ENCODE results near the gene FBXW12.
A peak's percentile ranks its signal among the peaks of the same experiment; 100 is the strongest.

Gene FBXW12

GRCh38 chr3:48434591-48435222 lies 62.7 kb downstream of the FBXW12 start:
- no peak for DNase-seq (ENCODE audit: extremely low read depth in 1 of 2, low read depth in 1 of 2)

- DNase-seq (ENCODE audit: extremely low read depth in 1 of 2, low read depth in 1 of 2), result no peak
These were observed 63.2 kb downstream of the FBXW12 start for GRCh38 chr3:48435223-48435595.

GRCh38 chr3:48435774-48436476 lies 63.9 kb downstream of the FBXW12 start:
- peak; percentile 60 to 68 for DNase-seq (ENCODE audit: extremely low read depth in 1 of 2, low read depth in 1 of 2)

GRCh38 chr3:48436477-48436787 lies 64.4 kb downstream of the FBXW12 start:
- DNase-seq (ENCODE audit: extremely low read depth in 1 of 2, low read depth in 1 of 2), result no peak

GRCh38 chr3:48436855-48437254 lies 64.8 kb downstream of the FBXW12 start:
- DNase-seq (ENCODE audit: extremely low read depth in 1 of 2, low read depth in 1 of 2), result no peak

GRCh38 chr3:48437812-48438211 lies 65.8 kb downstream of the FBXW12 start:
- no peak for DNase-seq (ENCODE audit: extremely low read depth in 1 of 2, low read depth in 1 of 2)

- DNase-seq (ENCODE audit: extremely low read depth in 1 of 2, low read depth in 1 of 2), result peak; percentile 97 to 99
These were observed 68.0 kb downstream of the FBXW12 start, which contains the start of the genes CCDC51 and TMA7 for GRCh38 chr3:48439820-48440589. TSS of gene CCDC51 (minus strand) at chr3:48440119. CDS start at chr3:48435128, 4,991 bp downstream. TSS of gene TMA7 (plus strand) at chr3:48440257. CDS start at chr3:48440297, 40 bp downstream.

- DNase-seq (ENCODE audit: extremely low read depth in 1 of 2, low read depth in 1 of 2), result no peak
These were observed 68.6 kb downstream of the FBXW12 start for GRCh38 chr3:48440590-48440958.

- DNase-seq (ENCODE audit: extremely low read depth in 1 of 2, low read depth in 1 of 2), result no peak
These were observed 69.9 kb downstream of the FBXW12 start for GRCh38 chr3:48441940-48442339.

Measured in stimulated activated CD8-positive, alpha-beta memory T cell treated with anti-CD3 and anti-CD28 coated beads, Interleukin-7, amount 100 ng/mL, for 48 hours (primary cell).